Vagina (tissue), 2 donors: ENCODE results near the gene SEC31B.

ENCODE experiments used
- POLR2A ChIP-seq, 2 donors: fragments of 450-650 bp; IDR thresholded peaks; one replicate each; pipeline ENCODE4 v1.6.1; 2017; ENCODE audit warnings: antibody characterized with exemption in 2 of 2, mild to moderate bottlenecking in 2 of 2, moderate library complexity in 2 of 2
- TF ChIP-seq, protein P1 (sequence below), 3 experiments: fragments of 450-650 bp in 2 of 3; fragments of 200-600 bp in 1 of 3; sonication (generic) in 1 of 3; IDR thresholded peaks; one replicate each; pipeline ENCODE4 v1.5.1; 2017 to 2019; ENCODE audit warnings: antibody characterized with exemption in 3 of 3, mild to moderate bottlenecking in 2 of 3, moderate library complexity in 2 of 3

DNA sequence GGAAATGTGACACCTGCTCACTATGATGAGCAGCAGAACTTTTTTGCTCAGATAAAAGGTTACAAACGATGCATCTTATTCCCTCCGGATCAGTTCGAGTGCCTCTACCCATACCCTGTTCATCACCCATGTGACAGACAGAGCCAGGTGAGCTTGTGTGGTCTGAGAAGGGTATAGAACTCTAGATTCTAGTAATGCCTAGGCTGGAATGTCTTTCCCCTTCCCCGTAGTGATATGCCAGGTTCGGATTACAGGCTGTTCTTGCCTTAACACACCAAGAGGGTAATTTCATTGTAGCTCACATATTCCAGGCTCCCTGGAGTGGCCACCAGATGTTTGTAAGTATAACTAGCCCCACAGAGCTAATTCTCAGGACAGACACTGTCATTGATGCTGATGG, 25.3 kb upstream of the SEC31B start:
- TF ChIP-seq, protein P1, sequence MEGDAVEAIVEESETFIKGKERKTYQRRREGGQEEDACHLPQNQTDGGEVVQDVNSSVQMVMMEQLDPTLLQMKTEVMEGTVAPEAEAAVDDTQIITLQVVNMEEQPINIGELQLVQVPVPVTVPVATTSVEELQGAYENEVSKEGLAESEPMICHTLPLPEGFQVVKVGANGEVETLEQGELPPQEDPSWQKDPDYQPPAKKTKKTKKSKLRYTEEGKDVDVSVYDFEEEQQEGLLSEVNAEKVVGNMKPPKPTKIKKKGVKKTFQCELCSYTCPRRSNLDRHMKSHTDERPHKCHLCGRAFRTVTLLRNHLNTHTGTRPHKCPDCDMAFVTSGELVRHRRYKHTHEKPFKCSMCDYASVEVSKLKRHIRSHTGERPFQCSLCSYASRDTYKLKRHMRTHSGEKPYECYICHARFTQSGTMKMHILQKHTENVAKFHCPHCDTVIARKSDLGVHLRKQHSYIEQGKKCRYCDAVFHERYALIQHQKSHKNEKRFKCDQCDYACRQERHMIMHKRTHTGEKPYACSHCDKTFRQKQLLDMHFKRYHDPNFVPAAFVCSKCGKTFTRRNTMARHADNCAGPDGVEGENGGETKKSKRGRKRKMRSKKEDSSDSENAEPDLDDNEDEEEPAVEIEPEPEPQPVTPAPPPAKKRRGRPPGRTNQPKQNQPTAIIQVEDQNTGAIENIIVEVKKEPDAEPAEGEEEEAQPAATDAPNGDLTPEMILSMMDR (IDR thresholded peaks at IDR 0.05), result no peak
- TF ChIP-seq POLR2A (IDR thresholded peaks at IDR 0.05), result no peak
